GM18870 (cell line): ENCODE measurements around the gene CWF19L1.

ENCODE experiments used
- ATAC-seq: cut with Tn5 transposase; IDR thresholded peaks from one replicate; pipeline ENCODE4 v1.9.1; 2021; ENCODE audit warnings: moderate library complexity; ENCODE audit not compliant: unreplicated experiment

Gene CWF19L1

DNA sequence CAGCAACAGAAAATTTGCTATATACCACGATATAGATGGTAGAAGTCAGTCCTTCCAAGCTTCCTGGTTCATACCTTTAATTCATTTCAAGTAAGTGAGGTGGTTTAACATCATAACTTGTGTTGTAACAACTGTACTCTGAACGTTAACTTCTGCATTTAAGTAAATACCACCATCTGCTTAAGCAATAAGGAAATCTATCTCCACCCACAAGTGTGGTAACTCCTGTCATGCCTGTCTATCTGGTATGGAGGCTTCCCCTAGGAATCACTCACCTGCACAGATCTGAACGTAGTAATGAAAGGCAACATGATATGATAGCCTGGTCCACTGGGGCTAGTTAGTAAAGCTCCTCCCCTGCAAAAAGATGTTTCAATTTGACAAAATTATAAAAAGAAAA lies 84.0 kb downstream of the CWF19L1 start:
- no peak for ATAC-seq

DNA sequence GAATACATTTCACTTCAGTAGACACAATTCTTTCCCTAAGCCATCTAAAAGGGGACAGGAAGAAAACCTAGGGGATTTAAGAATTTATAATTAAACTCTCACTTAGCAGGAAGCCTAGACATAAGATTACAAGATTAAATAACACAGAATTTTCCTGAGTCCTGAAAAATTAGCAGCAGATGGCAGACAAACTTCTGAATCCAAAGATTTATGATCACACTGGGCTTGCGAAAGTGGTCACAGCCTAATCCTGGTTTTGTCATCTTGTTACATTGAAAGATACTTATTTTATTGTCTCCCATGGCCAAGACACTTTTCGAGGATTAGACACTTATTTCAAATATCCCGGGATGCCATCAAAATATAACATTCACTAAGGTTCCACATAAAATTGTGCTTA lies 84.5 kb downstream of the CWF19L1 start:
- ATAC-seq = no peak
